ENCODE measurements around the gene CHST6. TPM values are rescaled to one million over a fixed set of nuclear protein-coding genes. Genes with fewer than 3 reads are reported as not detected.

CHST6 gene
- total RNA-seq, 2 experiments from 2014 or later, result not detected

- no peak overlapping the region for H3K27ac Mint-ChIP-seq
- DNase-seq (no peak), ATAC-seq (no peak)
- no peak overlapping the region for H3K4me3 Mint-ChIP-seq
- H3K27me3 Mint-ChIP-seq, result peaks cover 2% of the 10 kb centered on the region
- CTCF ChIA-PET, result no interaction called here
- no peaks in the 10 kb centered on the region for H3K9me3 Mint-ChIP-seq
- POLR2A ChIA-PET, result no interaction called here
- TF ChIP-seq CTCF (IDR thresholded peaks at IDR 0.05), result no peak
- no peaks in the 10 kb centered on the region for H3K36me3 Mint-ChIP-seq (ENCODE audit: low read depth)
- no peaks in the 10 kb centered on the region for H3K4me1 Mint-ChIP-seq (ENCODE audit: low read depth)
- intact Hi-C loops (cut with micrococcal nuclease), result no loop called here
Measured at GRCh38 chr16:75479421-75479990, 15.7 kb downstream of the CHST6 start.

GRCh38 chr16:75478480-75479345 is 16.5 kb downstream of the CHST6 start:
- intact Hi-C loops (cut with micrococcal nuclease), result no loop called here
- H3K27ac Mint-ChIP-seq, result no peak overlapping the region
- H3K27me3 Mint-ChIP-seq, result peaks cover 2% of the 10 kb centered on the region
- no peak for DNase-seq
- H3K9me3 Mint-ChIP-seq, result no peaks in the 10 kb centered on the region
- H3K36me3 Mint-ChIP-seq (ENCODE audit: low read depth), result no peaks in the 10 kb centered on the region
- H3K4me3 Mint-ChIP-seq, result no peak overlapping the region
- no peaks in the 10 kb centered on the region for H3K4me1 Mint-ChIP-seq (ENCODE audit: low read depth)
- ChIA-PET POLR2A (no interaction called here), CTCF (no interaction called here)
- no peak for TF ChIP-seq CTCF (IDR thresholded peaks at IDR 0.05)
- no peak for ATAC-seq

GRCh38 chr16:75477680-75478473 is 17.4 kb downstream of the CHST6 start:
- ATAC-seq (no peak), DNase-seq (no peak)
- Mint-ChIP-seq H3K4me3 (no peak overlapping the region), H3K36me3 (ENCODE audit: low read depth) (no peaks in the 10 kb centered on the region), H3K9me3 (no peaks in the 10 kb centered on the region), H3K4me1 (ENCODE audit: low read depth) (no peaks in the 10 kb centered on the region), H3K27ac (no peak overlapping the region), H3K27me3 (peaks cover 2% of the 10 kb centered on the region)
- POLR2A ChIA-PET, result no interaction called here
- no peak for TF ChIP-seq CTCF (IDR thresholded peaks at IDR 0.05)
- intact Hi-C loops (cut with micrococcal nuclease), result no loop called here
- CTCF ChIA-PET, result no interaction called here

GRCh38 chr16:75476817-75477216 is 18.4 kb downstream of the CHST6 start:
- no peaks in the 10 kb centered on the region for H3K9me3 Mint-ChIP-seq
- POLR2A ChIA-PET, result no interaction called here
- no peak overlapping the region for H3K4me3 Mint-ChIP-seq
- peaks cover 2% of the 10 kb centered on the region for H3K27me3 Mint-ChIP-seq
- CTCF ChIA-PET, result no interaction called here
- H3K4me1 Mint-ChIP-seq (ENCODE audit: low read depth), result no peaks in the 10 kb centered on the region
- DNase-seq (no peak), ATAC-seq (no peak)
- no peak for TF ChIP-seq CTCF (IDR thresholded peaks at IDR 0.05)
- H3K27ac Mint-ChIP-seq, result no peak overlapping the region
- intact Hi-C loops (cut with micrococcal nuclease), result no loop called here
- H3K36me3 Mint-ChIP-seq (ENCODE audit: low read depth), result no peaks in the 10 kb centered on the region
